ENCODE results near the gene USP15.
"Not testable (repeated sequence)": the region's sequence is repeated elsewhere in the genome, so short reads cannot be mapped to it uniquely, and the experiment has no call there.

The USP15 gene

GRCh38 chr12:62347922-62348650 lies 87.9 kb downstream of the USP15 start:
- no peak overlapping the region for H3K4me3 ChIP-seq (ENCODE audit: low read length)
- DNase-seq (ENCODE audit: low read depth), result peak; percentile 14
- TF ChIP-seq, protein P1, sequence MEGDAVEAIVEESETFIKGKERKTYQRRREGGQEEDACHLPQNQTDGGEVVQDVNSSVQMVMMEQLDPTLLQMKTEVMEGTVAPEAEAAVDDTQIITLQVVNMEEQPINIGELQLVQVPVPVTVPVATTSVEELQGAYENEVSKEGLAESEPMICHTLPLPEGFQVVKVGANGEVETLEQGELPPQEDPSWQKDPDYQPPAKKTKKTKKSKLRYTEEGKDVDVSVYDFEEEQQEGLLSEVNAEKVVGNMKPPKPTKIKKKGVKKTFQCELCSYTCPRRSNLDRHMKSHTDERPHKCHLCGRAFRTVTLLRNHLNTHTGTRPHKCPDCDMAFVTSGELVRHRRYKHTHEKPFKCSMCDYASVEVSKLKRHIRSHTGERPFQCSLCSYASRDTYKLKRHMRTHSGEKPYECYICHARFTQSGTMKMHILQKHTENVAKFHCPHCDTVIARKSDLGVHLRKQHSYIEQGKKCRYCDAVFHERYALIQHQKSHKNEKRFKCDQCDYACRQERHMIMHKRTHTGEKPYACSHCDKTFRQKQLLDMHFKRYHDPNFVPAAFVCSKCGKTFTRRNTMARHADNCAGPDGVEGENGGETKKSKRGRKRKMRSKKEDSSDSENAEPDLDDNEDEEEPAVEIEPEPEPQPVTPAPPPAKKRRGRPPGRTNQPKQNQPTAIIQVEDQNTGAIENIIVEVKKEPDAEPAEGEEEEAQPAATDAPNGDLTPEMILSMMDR (conservative IDR thresholded peaks at IDR 0.05; ENCODE audit: low read length), result no peak

DNA sequence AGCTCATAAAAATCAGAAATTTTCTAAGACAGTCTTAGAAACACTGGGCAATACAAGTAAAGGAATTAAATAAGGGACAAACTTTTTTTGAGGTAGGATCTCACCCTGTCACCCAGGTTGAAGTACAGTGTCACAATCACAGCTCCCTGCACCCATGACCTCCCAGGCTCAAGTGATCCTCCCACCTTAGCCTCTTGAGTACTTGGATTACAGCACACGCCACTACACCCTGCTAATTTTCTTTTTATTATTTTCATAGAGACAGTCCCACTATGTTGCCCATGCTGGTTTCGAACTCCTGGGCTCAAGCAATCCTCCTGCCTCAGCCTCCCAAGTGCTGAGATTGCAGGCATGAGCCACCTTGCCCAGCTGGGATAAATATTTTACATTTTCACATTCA lies 90.3 kb downstream of the USP15 start:
- H3K4me3 ChIP-seq (ENCODE audit: low read length), result no peak overlapping the region
- no peak for DNase-seq (ENCODE audit: low read depth)
- TF ChIP-seq, protein P1 (conservative IDR thresholded peaks at IDR 0.05; ENCODE audit: low read length), result no peak

DNA sequence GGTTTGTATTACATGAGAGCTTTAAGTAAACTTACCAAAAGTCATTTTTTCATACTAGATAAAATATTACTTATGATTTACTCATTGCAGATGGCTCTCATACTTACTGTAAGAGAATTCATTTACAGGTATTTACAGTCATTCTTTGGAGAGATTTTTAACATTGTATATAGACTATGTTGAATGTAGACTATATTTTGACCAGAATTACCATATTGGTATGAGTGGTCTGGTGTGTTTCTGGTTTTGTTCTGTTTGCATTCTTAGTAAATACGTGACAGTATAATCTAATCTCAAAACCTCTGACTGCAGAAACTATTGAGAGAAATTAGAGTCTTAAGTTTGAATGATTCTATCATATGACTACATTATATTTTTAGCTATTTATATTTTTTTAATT lies 91.1 kb downstream of the USP15 start:
- H3K4me3 ChIP-seq (ENCODE audit: low read length), result no peak overlapping the region
- TF ChIP-seq, protein P1 (conservative IDR thresholded peaks at IDR 0.05; ENCODE audit: low read length), result no peak

GRCh38 chr12:62361048-62361447 lies 100.8 kb downstream of the USP15 start:
- H3K4me3 ChIP-seq (ENCODE audit: low read length), result no peak overlapping the region
- TF ChIP-seq, protein P1 (conservative IDR thresholded peaks at IDR 0.05; ENCODE audit: low read length), result no peak
- no peak for DNase-seq (ENCODE audit: low read depth)

More for the DNA sequence above, 91.1 kb downstream of the USP15 start:
- DNase-seq (ENCODE audit: low read depth), result no peak

DNA sequence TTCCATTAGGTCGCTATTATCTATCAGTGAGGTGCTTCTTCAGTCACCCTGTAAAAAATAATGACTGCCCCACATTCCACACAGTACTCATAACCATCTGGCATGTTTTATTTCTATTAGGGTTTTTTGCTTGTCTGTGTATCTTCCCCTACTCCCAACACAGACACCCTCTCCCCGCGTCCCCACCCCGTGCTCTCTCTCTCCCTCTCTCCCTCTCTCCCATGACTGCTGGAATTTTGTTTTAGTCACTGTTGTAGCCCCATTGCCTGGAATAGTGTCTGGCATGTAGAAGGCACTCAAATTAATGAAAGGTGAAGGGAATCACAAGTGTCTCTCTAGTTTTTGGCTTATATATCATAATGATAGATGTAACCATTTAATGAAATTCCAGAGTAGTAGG lies 103.3 kb downstream of the USP15 start:
- H3K4me3 ChIP-seq (ENCODE audit: low read length), result no peak overlapping the region
- TF ChIP-seq, protein P1 (conservative IDR thresholded peaks at IDR 0.05; ENCODE audit: low read length), result no peak
- DNase-seq (ENCODE audit: low read depth), result no peak

- DNase-seq (ENCODE audit: low read depth), result not testable (repeated sequence)
These were observed 104.5 kb downstream of the USP15 start for GRCh38 chr12:62364697-62365096.

GRCh38 chr12:62365846-62366245 lies 105.6 kb downstream of the USP15 start:
- not testable (repeated sequence) for DNase-seq (ENCODE audit: low read depth); H3K4me3 ChIP-seq (ENCODE audit: low read length)

More at GRCh38 chr12:62364697-62365096, 104.5 kb downstream of the USP15 start:
- not testable (repeated sequence) for H3K4me3 ChIP-seq (ENCODE audit: low read length)

- not testable (repeated sequence) for DNase-seq (ENCODE audit: low read depth); H3K4me3 ChIP-seq (ENCODE audit: low read length)
These were observed 108.4 kb downstream of the USP15 start for GRCh38 chr12:62368430-62369223.
